Fibroblast of lung (primary cell): ENCODE measurements around the gene CARHSP1. TPM values are rescaled to one million over a fixed set of nuclear protein-coding genes. Genes with fewer than 3 reads are reported as not detected.

Experiments used
- DNase-seq, 2 donors: peaks; one replicate each; pipeline versions ENCODE4 v3.0.0 to v3.0.0-alpha.2; 2010; ENCODE audit warnings: low read depth in 2 of 2
- H2AFZ ChIP-seq: 2 replicates; pipeline ENCODE4 v1.5.1; 2012; ENCODE audit warnings: low read length, control low read depth, inconsistent platforms
- H3K27ac ChIP-seq: 2 replicates; pipeline ENCODE4 v1.5.1; 2011; ENCODE audit warnings: low read length, control low read depth; ENCODE audit not compliant: insufficient read depth
- H3K27me3 ChIP-seq: 2 replicates; pipeline ENCODE4 v1.5.1; 2011; ENCODE audit warnings: mild to moderate bottlenecking, low read length; ENCODE audit not compliant: control insufficient read depth, insufficient read depth
- H3K36me3 ChIP-seq: 2 replicates; pipeline ENCODE4 v1.5.1; 2011; ENCODE audit warnings: low read length; ENCODE audit not compliant: control insufficient read depth, insufficient read depth
- H3K4me1 ChIP-seq: 2 replicates; pipeline ENCODE4 v1.5.1; 2011; ENCODE audit warnings: low read length; ENCODE audit not compliant: control insufficient read depth, insufficient read depth; ENCODE audit errors: extremely low read depth
- H3K4me2 ChIP-seq: 2 replicates; pipeline ENCODE4 v1.5.1; 2011; ENCODE audit warnings: low read length, control low read depth; ENCODE audit not compliant: insufficient read depth; ENCODE audit errors: extremely low read depth
- H3K4me3 ChIP-seq, 4 experiments: fragments of 200-600 bp in 1 of 4; sonication (generic) in 1 of 4; replicated peaks in 1 of 4; 2 replicates each; pipeline ENCODE4 v1.5.1; 2011 to 2016; ENCODE audit warnings: low read length in 4 of 4, low read depth in 3 of 4, mild to moderate bottlenecking in 3 of 4, control low read depth in 2 of 4, inconsistent platforms in 1 of 4, mixed read lengths in 1 of 4; ENCODE audit not compliant: insufficient read depth in 1 of 4; ENCODE audit errors: control extremely low read depth in 1 of 4
- H3K79me2 ChIP-seq: 2 replicates; pipeline ENCODE4 v1.5.1; 2012; ENCODE audit warnings: mild to moderate bottlenecking, low read length, inconsistent platforms; ENCODE audit not compliant: control insufficient read depth, insufficient read depth
- H3K9ac ChIP-seq: 2 replicates; pipeline ENCODE4 v1.5.1; 2011; ENCODE audit warnings: mild to moderate bottlenecking, low read length, control low read depth; ENCODE audit not compliant: insufficient read depth
- H3K9me3 ChIP-seq: 2 replicates; pipeline ENCODE4 v1.5.1; 2012; ENCODE audit warnings: low read depth, low read length; ENCODE audit not compliant: control insufficient read depth, insufficient read depth
- H4K20me1 ChIP-seq: 2 replicates; pipeline ENCODE4 v1.5.1; 2011; ENCODE audit warnings: low read length; ENCODE audit not compliant: control insufficient read depth, insufficient read depth; ENCODE audit errors: extremely low read depth
- EZH2 ChIP-seq: IDR thresholded peaks from 2 replicates; pipeline ENCODE4 v1.5.1; 2012; ENCODE audit warnings: low read length, control low read depth, mild to moderate bottlenecking; ENCODE audit errors: missing control alignments
- polyA plus RNA-seq, 2 donors: library from polyadenylated mRNA; depleted of rRNA in 1 of 2; stranded (reverse) in 1 of 2; unstranded in 1 of 2; fragments of >200 nt; gene quantifications; 2 replicates each; pipeline ENCODE4 v1.2.1, GENCODE V29; 2011 to 2012; ENCODE audit warnings: missing spikeins in 1 of 2
- total RNA-seq: library from RNA; depleted of rRNA; stranded (reverse); fragments of >200 nt; gene quantifications from 2 replicates; pipeline ENCODE4 v1.2.1, GENCODE V29; 2014
- TF ChIP-seq, protein P1 (sequence below), 2 donors: IDR thresholded peaks in 1 of 2; conservative IDR thresholded peaks in 1 of 2; 1 replicate in 1 of 2; 2 replicates in 1 of 2; pipeline ENCODE4 v1.5.1; 2011 to 2012; ENCODE audit warnings: low read length in 2 of 2, control low read depth in 1 of 2, inconsistent platforms in 1 of 2, low read depth in 1 of 2, mild to moderate bottlenecking in 1 of 2

The CARHSP1 gene
- total and polyA plus RNA-seq, 2 donors (not counting 1 experiment from before 2014, with no cell fraction given), result 90.9 to 108 TPM

DNA sequence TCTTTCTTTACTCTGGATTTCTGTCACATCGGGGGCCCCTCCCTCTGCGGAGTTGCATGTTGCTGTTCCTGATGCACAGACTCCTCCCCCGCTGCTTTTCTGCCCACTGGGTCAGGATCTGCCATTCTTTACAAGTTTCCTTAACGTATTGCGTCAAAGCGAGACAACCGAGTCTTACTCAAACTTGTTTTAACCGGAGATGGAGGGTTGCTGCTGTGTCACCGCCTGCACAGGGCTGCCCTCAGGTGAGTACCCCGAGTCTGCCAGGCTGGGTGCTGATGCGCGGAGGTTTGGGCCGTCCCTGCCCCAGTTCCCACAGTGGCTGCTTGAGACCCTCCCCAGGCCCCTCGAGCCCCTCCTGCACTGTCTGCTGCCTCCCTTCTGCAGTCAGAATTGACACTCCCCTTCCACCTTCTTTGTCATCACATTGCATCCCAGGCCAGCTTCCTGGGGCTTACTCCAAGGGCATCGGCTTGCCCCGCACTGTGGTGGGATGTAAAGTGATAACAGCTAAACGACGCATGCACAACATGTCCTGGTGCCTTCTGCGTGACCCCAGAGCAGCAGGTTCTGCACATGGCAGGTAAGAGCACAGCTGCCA lies 19.3 kb downstream of the CARHSP1 start:
- Histone ChIP-seq H3K27me3 (no peaks in the 10 kb centered on the region), H3K36me3 (peaks cover 26% of the 10 kb centered on the region), H3K9ac (no peak overlapping the region), H4K20me1 (no peaks in the 10 kb centered on the region), H3K9me3 (no peaks in the 10 kb centered on the region), H3K4me1 (peaks cover 21% of the 10 kb centered on the region), H3K27ac (peak overlapping the region; percentile 79), H3K4me2 (peak overlapping the region; percentile 2), H3K79me2 (peaks cover 15% of the 10 kb centered on the region), H3K4me3 (no peak overlapping the region), H2AFZ (no peak overlapping the region)
- peak; percentile 46 to 65 for DNase-seq
- TF ChIP-seq, protein P1, sequence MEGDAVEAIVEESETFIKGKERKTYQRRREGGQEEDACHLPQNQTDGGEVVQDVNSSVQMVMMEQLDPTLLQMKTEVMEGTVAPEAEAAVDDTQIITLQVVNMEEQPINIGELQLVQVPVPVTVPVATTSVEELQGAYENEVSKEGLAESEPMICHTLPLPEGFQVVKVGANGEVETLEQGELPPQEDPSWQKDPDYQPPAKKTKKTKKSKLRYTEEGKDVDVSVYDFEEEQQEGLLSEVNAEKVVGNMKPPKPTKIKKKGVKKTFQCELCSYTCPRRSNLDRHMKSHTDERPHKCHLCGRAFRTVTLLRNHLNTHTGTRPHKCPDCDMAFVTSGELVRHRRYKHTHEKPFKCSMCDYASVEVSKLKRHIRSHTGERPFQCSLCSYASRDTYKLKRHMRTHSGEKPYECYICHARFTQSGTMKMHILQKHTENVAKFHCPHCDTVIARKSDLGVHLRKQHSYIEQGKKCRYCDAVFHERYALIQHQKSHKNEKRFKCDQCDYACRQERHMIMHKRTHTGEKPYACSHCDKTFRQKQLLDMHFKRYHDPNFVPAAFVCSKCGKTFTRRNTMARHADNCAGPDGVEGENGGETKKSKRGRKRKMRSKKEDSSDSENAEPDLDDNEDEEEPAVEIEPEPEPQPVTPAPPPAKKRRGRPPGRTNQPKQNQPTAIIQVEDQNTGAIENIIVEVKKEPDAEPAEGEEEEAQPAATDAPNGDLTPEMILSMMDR (conservative IDR thresholded peaks at IDR 0.05 in 1 of 2, IDR thresholded peaks at IDR 0.05 in 1 of 2; ENCODE audit: low read depth in 1 of 2, low read length in 2 of 2), result no peak
- TF ChIP-seq EZH2, result no peak

DNA sequence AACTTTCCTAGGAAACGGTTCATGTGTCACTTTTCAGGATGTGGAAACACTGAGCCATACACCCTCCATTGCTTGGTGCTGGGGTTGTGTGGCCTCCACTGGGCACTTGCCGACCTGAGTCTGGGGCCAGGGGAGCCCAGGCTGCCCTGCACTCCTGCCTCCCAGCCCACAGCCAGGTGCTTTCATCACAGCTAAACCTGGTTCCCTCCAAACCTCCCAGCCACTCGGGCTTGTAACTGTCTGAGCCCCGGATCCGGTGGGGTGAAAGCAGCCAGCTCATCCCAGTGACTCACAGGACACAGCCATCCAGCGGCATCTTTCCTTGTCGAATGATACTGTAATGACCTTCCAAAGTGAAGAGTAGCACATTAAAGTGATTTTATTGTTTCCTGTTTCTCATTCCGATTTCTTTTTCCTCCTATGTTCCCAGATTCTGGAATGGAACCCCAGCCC lies 19.8 kb downstream of the CARHSP1 start:
- H3K4me2 ChIP-seq, result peak overlapping the region; percentile 2
- TF ChIP-seq, protein P1 (conservative IDR thresholded peaks at IDR 0.05 in 1 of 2, IDR thresholded peaks at IDR 0.05 in 1 of 2; ENCODE audit: low read depth in 1 of 2, low read length in 2 of 2), result no peak
- TF ChIP-seq EZH2, result no peak
- peaks cover 21% of the 10 kb centered on the region for H3K4me1 ChIP-seq
- no peak overlapping the region for H3K9ac ChIP-seq
- DNase-seq, result peak; percentile 41 to 67
- H3K27me3 ChIP-seq, result no peaks in the 10 kb centered on the region
- H3K4me3 ChIP-seq, result no peak overlapping the region
- no peaks in the 10 kb centered on the region for H3K9me3 ChIP-seq
- no peak overlapping the region for H2AFZ ChIP-seq
- H3K36me3 ChIP-seq, result peaks cover 23% of the 10 kb centered on the region
- peak overlapping the region; percentile 48 for H3K27ac ChIP-seq
- H3K79me2 ChIP-seq, result peaks cover 15% of the 10 kb centered on the region
- no peaks in the 10 kb centered on the region for H4K20me1 ChIP-seq

DNA sequence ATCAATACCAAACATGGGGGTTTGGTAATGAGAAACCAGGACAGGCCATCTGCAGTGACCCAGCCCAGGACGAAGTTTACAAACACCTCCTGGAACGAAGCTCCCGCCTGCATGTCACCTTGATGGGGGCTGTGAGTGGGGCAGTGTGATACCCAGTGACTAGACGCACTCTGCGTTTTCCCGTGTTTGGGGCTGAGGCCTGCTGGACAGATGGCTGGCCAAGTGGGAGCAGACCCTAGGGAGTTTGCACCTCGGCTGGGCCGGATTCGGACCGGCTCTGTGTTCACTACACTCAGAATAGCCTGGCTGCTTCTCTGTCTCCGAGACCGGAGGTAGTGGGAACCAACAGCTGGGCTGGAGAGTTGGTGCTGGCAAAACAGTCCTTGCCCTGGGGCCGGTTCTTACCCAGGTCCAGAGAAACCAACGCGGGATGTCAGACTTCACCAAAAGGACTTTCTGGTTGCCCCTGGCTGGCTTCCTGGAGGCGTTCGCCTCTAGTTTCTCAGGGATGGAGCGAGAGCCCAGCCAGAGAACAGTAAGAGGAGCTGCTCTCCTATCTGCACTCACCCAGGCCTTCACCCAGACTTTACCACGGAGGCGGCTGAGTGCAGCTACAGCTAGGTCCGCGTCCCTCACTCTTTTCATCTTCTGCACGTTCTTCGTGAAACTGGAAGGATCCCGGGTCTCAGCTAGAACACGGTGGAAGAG lies 20.4 kb downstream of the CARHSP1 start:
- Histone ChIP-seq H4K20me1 (no peaks in the 10 kb centered on the region), H3K36me3 (peaks cover 22% of the 10 kb centered on the region), H3K27me3 (no peaks in the 10 kb centered on the region), H3K79me2 (peaks cover 15% of the 10 kb centered on the region), H3K4me1 (peaks cover 21% of the 10 kb centered on the region), H3K9me3 (no peaks in the 10 kb centered on the region), H3K27ac (peak overlapping the region; percentile 48), H3K9ac (no peak overlapping the region), H2AFZ (no peak overlapping the region), H3K4me3 (no peak overlapping the region), H3K4me2 (no peak overlapping the region)
- no peak for DNase-seq
- no peak for TF ChIP-seq EZH2
